Muscle of leg (tissue), 11 donors: ENCODE measurements around the gene ZC2HC1C. TPM values are rescaled to one million over a fixed set of nuclear protein-coding genes. Genes with fewer than 3 reads are reported as not detected.
"Not testable (repeated sequence)": the region's sequence is repeated elsewhere in the genome, so short reads cannot be mapped to it uniquely, and the experiment has no call there.

Experiments
- DNase-seq: peaks from one replicate; pipeline ENCODE4 v3.0.0; 2013
- H3K27ac ChIP-seq: one replicate; pipeline ENCODE4 v1.5.1; 2013; ENCODE audit warnings: mild to moderate bottlenecking, low read length, control low read depth
- H3K27me3 ChIP-seq: one replicate; pipeline ENCODE4 v1.6.1; 2013; ENCODE audit warnings: low read length; ENCODE audit not compliant: control insufficient read depth, insufficient read depth
- H3K36me3 ChIP-seq: one replicate; pipeline ENCODE4 v1.6.1; 2013; ENCODE audit warnings: low read length; ENCODE audit not compliant: control insufficient read depth, insufficient read depth
- H3K4me1 ChIP-seq: one replicate; pipeline ENCODE4 v1.6.1; 2013; ENCODE audit warnings: low read length; ENCODE audit not compliant: control insufficient read depth, insufficient read depth
- H3K4me3 ChIP-seq: one replicate; pipeline ENCODE4 v1.5.1; 2013; ENCODE audit warnings: low read length, control low read depth
- H3K9me3 ChIP-seq: replicated peaks from 2 replicates; pipeline ENCODE4 v1.6.1; 2013; ENCODE audit warnings: low read depth, low read length; ENCODE audit not compliant: control insufficient read depth
- WGBS: methylation state at CpG from one replicate; pipeline ENCODE4 v1.1.5; 2013; ENCODE audit warnings: missing lambda C conversion rate; ENCODE audit not compliant: insufficient coverage; 5-methylcytosine and 5-hydroxymethylcytosine counted together
- polyA plus RNA-seq, 8 donors: library from polyadenylated mRNA; unstranded; fragments of 120-200 nt; gene quantifications; one replicate each; pipeline versions ENCODE4 v1.2.1 to v1.2.3, GENCODE V29; 2013; ENCODE audit warnings: inconsistent platforms in 1 of 8, low replicate concordance in 1 of 8; ENCODE audit not compliant: insufficient read length in 8 of 8, insufficient read depth in 1 of 8
- total RNA-seq: library from RNA; stranded (reverse); fragments of 120-200 nt; gene quantifications from one replicate; pipeline ENCODE4 v1.2.4, GENCODE V29; 2013

The ZC2HC1C gene
- total and polyA plus RNA-seq, 9 donors = 0.53 to 2.6 (median 1.5) TPM

DNA sequence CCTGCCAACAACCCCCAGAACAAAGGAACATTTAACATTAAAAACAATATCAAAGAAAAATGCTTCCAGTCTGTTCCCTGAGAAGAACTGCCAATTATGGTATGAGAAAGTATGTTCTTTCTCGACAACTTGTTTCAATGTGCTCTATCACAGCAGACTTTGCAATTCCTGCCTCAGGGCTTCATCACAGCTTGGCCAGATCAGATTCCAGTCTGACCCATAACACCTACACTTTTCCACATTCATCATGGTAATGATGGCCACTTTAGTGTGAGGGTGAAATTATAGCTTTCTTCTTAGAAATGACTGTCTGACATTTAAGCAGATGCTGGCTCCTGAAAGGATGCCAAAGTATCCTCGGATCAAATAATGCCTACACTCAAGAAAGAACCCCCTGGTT lies 40.4 kb downstream of the ZC2HC1C start:
- no peak for DNase-seq
- Histone ChIP-seq H3K27me3 (no peaks in the 10 kb centered on the region), H3K36me3 (peaks cover 65% of the 10 kb centered on the region), H3K9me3 (no peaks in the 10 kb centered on the region), H3K4me3 (no peak overlapping the region), H3K27ac (no peak overlapping the region), H3K4me1 (no peaks in the 10 kb centered on the region)
- WGBS = no CpG with 5 or more reads among the region's 2 CpGs

- no peak overlapping the region for H3K27ac ChIP-seq
- H3K4me3 ChIP-seq = no peak overlapping the region
- 80% methylated on average over 2 of the region's 5 CpGs for WGBS
- H3K36me3 ChIP-seq = peaks cover 53% of the 10 kb centered on the region
- no peaks in the 10 kb centered on the region for H3K4me1 ChIP-seq
- no peak for DNase-seq
- H3K27me3 ChIP-seq = no peaks in the 10 kb centered on the region
- H3K9me3 ChIP-seq = no peaks in the 10 kb centered on the region
These were observed 44.6 kb downstream of the ZC2HC1C start for GRCh38 chr14:75113932-75114539.

DNA sequence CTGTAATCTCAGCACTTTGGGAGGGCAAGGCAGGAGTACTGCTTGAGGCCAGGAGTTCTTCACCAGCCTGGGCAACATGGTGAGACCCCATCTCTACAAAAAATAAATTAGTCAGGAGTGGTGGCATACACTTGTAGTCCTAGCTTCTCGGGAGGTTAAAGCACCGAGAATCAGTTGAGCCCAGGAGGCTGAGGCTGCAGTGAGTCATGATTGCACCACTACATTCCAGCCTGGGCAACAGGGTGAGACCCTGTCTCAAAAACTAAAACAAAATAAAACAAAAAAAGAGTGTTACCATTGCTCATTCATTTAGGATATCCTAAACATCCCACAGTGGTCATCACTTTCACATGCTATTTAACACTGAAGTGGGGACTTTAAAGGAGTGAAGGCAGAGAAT lies 49.6 kb downstream of the ZC2HC1C start:
- H3K9me3 ChIP-seq = no peaks in the 10 kb centered on the region
- no peak overlapping the region for H3K4me3 ChIP-seq
- no peak overlapping the region for H3K27ac ChIP-seq
- DNase-seq = no peak
- H3K4me1 ChIP-seq = no peaks in the 10 kb centered on the region
- 93% methylated on average over 2 of the region's 2 CpGs for WGBS
- H3K27me3 ChIP-seq = no peaks in the 10 kb centered on the region
- peaks cover 37% of the 10 kb centered on the region for H3K36me3 ChIP-seq

GRCh38 chr14:75120541-75121291 lies 51.3 kb downstream of the ZC2HC1C start:
- peaks cover 2% of the 10 kb centered on the region for H3K4me1 ChIP-seq
- no peaks in the 10 kb centered on the region for H3K27me3 ChIP-seq
- H3K9me3 ChIP-seq = no peaks in the 10 kb centered on the region
- H3K27ac ChIP-seq = no peak overlapping the region
- peaks cover 32% of the 10 kb centered on the region for H3K36me3 ChIP-seq
- DNase-seq = no peak
- H3K4me3 ChIP-seq = no peak overlapping the region
- WGBS = no CpG with 5 or more reads among the region's 3 CpGs

DNA sequence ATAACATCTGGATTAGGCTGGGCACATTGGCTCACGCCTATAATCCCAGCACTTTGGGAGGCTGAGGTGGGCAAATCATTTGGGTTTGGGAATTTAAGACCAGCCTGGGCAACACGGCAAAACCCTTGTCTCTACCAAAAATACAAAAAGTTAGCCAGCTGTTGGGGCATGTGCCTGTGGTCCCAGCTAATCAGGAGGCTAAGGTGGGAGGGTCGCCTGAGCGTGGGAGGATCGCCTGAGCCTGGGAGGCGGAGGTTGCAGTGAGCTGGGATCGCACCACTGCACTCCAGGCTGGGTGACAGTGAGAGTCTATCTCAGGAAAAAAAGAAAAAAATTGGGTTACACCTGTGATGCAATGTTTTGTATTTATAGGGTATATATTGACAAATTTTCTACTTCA lies 52.1 kb downstream of the ZC2HC1C start:
- Histone ChIP-seq H3K36me3 (peaks cover 25% of the 10 kb centered on the region), H3K27me3 (no peaks in the 10 kb centered on the region), H3K4me1 (peaks cover 7% of the 10 kb centered on the region), H3K27ac (no peak overlapping the region), H3K9me3 (no peaks in the 10 kb centered on the region), H3K4me3 (no peak overlapping the region)
- no peak for DNase-seq
- 85% methylated on average over 5 of the region's 7 CpGs for WGBS

- peak; percentile 43 for DNase-seq
- peak overlapping the region; percentile 31 for H3K27ac ChIP-seq
- H3K27me3 ChIP-seq = no peaks in the 10 kb centered on the region
- 61% methylated on average over 5 of the region's 7 CpGs for WGBS
- H3K9me3 ChIP-seq = no peaks in the 10 kb centered on the region
- peaks cover 16% of the 10 kb centered on the region for H3K4me1 ChIP-seq
- H3K4me3 ChIP-seq = no peak overlapping the region
- H3K36me3 ChIP-seq = peaks cover 13% of the 10 kb centered on the region
These were observed 54.5 kb downstream of the ZC2HC1C start for GRCh38 chr14:75123991-75124390.

DNA sequence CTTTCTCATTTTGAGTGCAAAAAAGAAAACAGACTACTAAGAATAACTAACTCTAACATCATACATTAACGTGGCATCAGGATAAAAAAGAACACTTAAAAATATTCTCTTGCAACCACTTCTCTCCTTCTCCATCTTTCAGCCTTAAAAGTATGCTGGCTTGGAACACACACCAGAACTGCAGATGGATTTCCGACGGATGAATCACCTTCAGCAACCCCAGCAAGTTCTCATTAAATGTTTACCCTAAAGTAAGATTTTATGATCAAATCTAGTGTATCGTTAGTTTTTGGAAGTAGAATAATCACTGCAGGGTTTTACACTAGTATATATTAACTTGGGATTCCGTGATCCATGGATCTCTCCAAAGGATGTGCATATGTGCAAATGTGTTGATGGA lies 56.2 kb downstream of the ZC2HC1C start:
- no CpG with 5 or more reads among the region's 5 CpGs for WGBS
- H3K9me3 ChIP-seq = no peaks in the 10 kb centered on the region
- H3K27me3 ChIP-seq = no peaks in the 10 kb centered on the region
- H3K36me3 ChIP-seq = peaks cover 11% of the 10 kb centered on the region
- no peak for DNase-seq
- peaks cover 16% of the 10 kb centered on the region for H3K4me1 ChIP-seq
- no peak overlapping the region for H3K27ac ChIP-seq
- peak overlapping the region; percentile 94 for H3K4me3 ChIP-seq

GRCh38 chr14:75126121-75126544 lies 56.7 kb downstream of the ZC2HC1C start:
- Histone ChIP-seq H3K27me3 (no peaks in the 10 kb centered on the region), H3K36me3 (peaks cover 13% of the 10 kb centered on the region), H3K4me1 (peaks cover 16% of the 10 kb centered on the region), H3K4me3 (peak overlapping the region; percentile 94), H3K9me3 (no peaks in the 10 kb centered on the region), H3K27ac (peak overlapping the region; percentile 94)
- WGBS = no CpG with 5 or more reads among the region's 6 CpGs
- no peak for DNase-seq

GRCh38 chr14:75126679-75127473 lies 57.4 kb downstream of the ZC2HC1C start, which contains the start of gene NEK9:
NEK9 (minus strand) TSS chr14:75127048; CDS start chr14:75126921, 127 bp downstream.
- Histone ChIP-seq H3K4me1 (peaks cover 16% of the 10 kb centered on the region), H3K9me3 (no peaks in the 10 kb centered on the region), H3K27ac (peak within 1 kb of the TSS; percentile 94), H3K27me3 (no peaks in the 10 kb centered on the region), H3K4me3 (peak within 1 kb of the TSS; percentile 94), H3K36me3 (peaks cover 9% of the 10 kb centered on the region)
- peak; percentile 97 for DNase-seq
- WGBS = under 1% methylated on average over 68 of the region's 76 CpGs

DNA sequence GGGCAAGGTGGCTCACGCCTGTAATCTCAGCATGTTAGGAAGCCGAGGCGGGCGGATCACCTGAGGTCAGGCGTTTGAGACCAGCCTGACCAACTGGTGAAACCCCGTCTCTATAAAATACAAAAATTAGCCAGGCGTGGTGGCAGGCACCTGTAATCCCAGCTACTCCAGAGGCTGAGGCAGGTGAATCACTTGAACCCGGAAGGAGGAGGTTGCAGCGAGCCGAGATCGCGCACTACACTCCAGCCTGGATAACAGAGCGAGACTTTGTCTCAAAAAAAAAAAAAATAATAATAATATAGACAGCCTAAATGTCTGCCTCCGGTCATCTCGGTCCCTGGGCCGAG lies 58.0 kb downstream of the ZC2HC1C start:
- H3K36me3 ChIP-seq, H3K27me3 ChIP-seq, H3K9me3 ChIP-seq, DNase-seq: not testable (repeated sequence)
- Histone ChIP-seq H3K4me1 (peaks cover 16% of the 10 kb centered on the region), H3K4me3 (peak overlapping the region; percentile 94), H3K27ac (peak overlapping the region; percentile 94)
- 43% methylated on average over 6 of the region's 16 CpGs for WGBS
